Activated T-helper 1 cell treated with anti-CD3 and anti-CD28 coated beads, Interleukin-2, amount 50 U/mL, for 16 hours (primary cell): ENCODE data around the gene SPATA33.
"Not testable (repeated sequence)": the region's sequence is repeated elsewhere in the genome, so short reads cannot be mapped to it uniquely, and the experiment has no call there.

Experiments used
- DNase-seq, 2 donors: peaks; one replicate each; pipeline ENCODE4 v3.0.0-alpha.2; 2020; ENCODE audit warnings: low read depth in 1 of 2, low spot score in 1 of 2

Gene SPATA33

GRCh38 chr16:89624777-89625761, 32.6 kb upstream of the SPATA33 start:
- no peak for DNase-seq

GRCh38 chr16:89629827-89630610, 27.6 kb upstream of the SPATA33 start:
- no peak for DNase-seq

GRCh38 chr16:89633064-89633631, 24.5 kb upstream of the SPATA33 start:
- no peak for DNase-seq

- DNase-seq, result not testable (repeated sequence)
These were observed 22.9 kb upstream of the SPATA33 start for GRCh38 chr16:89634463-89635385.

- DNase-seq, result no peak
These were observed 21.0 kb upstream of the SPATA33 start for GRCh38 chr16:89636663-89637062.

- no peak for DNase-seq
These were observed 20.3 kb upstream of the SPATA33 start for GRCh38 chr16:89637379-89637778.

- DNase-seq, result no peak
These were observed 19.2 kb upstream of the SPATA33 start for GRCh38 chr16:89638455-89638854.

GRCh38 chr16:89639385-89639784, 18.3 kb upstream of the SPATA33 start:
- no peak for DNase-seq

- DNase-seq, result no peak
These were observed 16.0 kb upstream of the SPATA33 start for GRCh38 chr16:89641458-89642119.

- DNase-seq, result no peak
These were observed 15.1 kb upstream of the SPATA33 start for GRCh38 chr16:89642574-89642973.

- no peak for DNase-seq
These were observed 13.8 kb upstream of the SPATA33 start for GRCh38 chr16:89643769-89644300.

GRCh38 chr16:89645122-89645521, 12.5 kb upstream of the SPATA33 start:
- DNase-seq, result no peak

GRCh38 chr16:89646270-89646669, 11.4 kb upstream of the SPATA33 start:
- no peak for DNase-seq

- no peak for DNase-seq
These were observed 10.7 kb upstream of the SPATA33 start for GRCh38 chr16:89646906-89647305.

GRCh38 chr16:89651584-89651983, 6.1 kb upstream of the SPATA33 start:
- no peak for DNase-seq

- DNase-seq, result no peak
These were observed 3.9 kb upstream of the SPATA33 start for GRCh38 chr16:89653656-89654295.

- no peak for DNase-seq
These were observed 2.5 kb upstream of the SPATA33 start for GRCh38 chr16:89655062-89655643.

- no peak for DNase-seq
These were observed 1.1 kb upstream of the SPATA33 start for GRCh38 chr16:89656435-89657121.
